Fibroblast of mammary gland (primary cell): ENCODE results near the gene RNF175.

Source experiments
- DNase-seq: peaks from one replicate; pipeline ENCODE4 v3.0.0-alpha.2; 2010; ENCODE audit warnings: low read depth
- H3K4me3 ChIP-seq: 2 replicates; pipeline ENCODE4 v1.5.1; 2011; ENCODE audit warnings: low read depth, mild to moderate bottlenecking, low read length, moderate library complexity; ENCODE audit not compliant: control insufficient read depth
- TF ChIP-seq, protein P1 (sequence below): conservative IDR thresholded peaks from 2 replicates; pipeline ENCODE4 v1.5.1; 2011; ENCODE audit warnings: low read depth, low read length, inconsistent platforms; ENCODE audit not compliant: control insufficient read depth, insufficient read depth

RNF175 gene

DNA sequence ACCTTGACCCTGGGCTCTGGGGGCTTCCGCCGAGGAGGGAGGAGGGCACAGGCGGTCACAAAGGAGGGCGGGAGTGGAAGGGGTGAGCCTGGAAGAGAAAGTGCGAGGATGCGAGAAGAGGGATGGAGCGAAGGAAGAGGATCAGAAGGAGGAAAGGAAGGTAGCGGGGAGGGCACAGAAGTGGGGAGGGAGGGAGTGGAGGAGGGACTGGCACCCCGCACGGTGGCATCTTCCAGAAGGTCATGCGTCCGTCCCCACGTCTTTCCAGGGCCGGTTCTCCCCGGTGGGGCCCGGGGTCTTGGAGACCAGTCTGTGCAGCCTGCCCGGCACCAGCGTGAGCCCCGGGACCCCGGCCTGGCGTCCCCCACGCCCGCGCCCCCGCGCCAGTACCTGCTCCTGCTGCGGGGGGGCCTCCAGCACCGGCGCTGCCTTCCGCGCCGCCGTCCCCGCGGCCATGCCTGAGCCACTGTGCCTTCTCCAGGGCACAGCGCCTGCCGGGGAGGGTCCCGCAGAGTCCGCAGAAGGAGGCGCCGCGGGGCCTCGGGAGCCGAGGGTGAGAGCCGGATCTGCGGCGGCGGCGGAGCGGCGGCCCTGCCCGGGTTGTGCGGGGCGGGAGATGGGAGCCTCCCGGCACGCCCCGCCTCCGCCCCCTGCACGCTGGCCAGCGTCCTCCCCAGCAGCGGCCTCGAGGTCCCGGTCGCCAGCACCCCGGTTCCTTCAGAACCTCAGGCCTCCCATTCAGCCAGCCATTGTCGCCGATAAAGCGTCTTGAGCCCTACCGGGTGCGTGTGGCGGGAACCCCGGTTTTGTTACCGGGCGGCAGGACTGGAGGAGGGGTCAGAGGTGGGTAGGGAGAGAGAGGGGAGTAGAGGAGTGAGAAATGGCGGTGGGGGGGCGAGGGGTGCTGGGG, at the start of gene RNF175:
Gene RNF175 (minus strand): TSS at position 618 of the 910 bp plus-strand sequence. CDS start 162 bp downstream, at position 456.
- H3K4me3 ChIP-seq: peak within 1 kb of the TSS; percentile 35
- DNase-seq: no peak
- TF ChIP-seq, protein P1, sequence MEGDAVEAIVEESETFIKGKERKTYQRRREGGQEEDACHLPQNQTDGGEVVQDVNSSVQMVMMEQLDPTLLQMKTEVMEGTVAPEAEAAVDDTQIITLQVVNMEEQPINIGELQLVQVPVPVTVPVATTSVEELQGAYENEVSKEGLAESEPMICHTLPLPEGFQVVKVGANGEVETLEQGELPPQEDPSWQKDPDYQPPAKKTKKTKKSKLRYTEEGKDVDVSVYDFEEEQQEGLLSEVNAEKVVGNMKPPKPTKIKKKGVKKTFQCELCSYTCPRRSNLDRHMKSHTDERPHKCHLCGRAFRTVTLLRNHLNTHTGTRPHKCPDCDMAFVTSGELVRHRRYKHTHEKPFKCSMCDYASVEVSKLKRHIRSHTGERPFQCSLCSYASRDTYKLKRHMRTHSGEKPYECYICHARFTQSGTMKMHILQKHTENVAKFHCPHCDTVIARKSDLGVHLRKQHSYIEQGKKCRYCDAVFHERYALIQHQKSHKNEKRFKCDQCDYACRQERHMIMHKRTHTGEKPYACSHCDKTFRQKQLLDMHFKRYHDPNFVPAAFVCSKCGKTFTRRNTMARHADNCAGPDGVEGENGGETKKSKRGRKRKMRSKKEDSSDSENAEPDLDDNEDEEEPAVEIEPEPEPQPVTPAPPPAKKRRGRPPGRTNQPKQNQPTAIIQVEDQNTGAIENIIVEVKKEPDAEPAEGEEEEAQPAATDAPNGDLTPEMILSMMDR: no peak

DNA sequence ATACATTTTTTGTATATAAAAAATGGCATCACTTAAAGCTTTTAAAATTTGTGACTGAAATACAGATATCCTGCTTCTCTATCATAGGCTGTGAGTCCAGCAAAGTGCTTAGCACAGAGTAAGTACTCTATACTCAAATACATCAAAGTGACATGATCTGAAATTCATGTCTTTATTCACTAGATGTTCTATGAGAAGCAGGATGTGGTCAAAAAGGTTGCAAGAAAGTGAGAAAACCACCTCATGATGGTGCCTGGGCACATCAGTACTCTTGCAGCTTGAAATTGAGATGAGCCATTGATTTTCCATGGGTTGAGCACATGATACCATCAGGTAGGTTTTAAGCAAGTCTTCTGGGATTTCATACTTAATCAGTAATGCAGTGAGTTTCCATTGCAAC, 49.5 kb upstream of the RNF175 start:
- DNase-seq: no peak
- TF ChIP-seq, protein P1: no peak
- H3K4me3 ChIP-seq: no peak overlapping the region

DNA sequence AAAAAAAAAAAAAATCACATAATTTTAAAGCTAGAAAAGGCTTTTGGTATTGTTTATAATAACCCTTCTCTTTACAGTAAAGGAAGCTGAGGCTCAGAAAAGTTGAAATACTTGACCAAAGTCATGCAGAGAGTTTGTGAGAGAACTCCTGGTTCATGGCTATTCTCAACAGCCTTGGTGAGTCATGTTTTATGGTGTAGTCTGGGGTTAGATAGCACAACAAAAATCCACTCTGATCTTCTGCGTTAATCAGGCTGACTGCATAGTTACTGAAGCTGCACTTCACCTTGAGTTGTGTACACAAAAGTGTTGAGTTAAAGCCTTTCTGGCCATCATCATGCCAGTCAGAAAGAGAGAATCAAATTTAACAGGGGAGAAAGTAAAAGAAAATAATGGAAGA, 48.4 kb upstream of the RNF175 start:
- H3K4me3 ChIP-seq: no peak overlapping the region
- no peak for DNase-seq
- TF ChIP-seq, protein P1: no peak

DNA sequence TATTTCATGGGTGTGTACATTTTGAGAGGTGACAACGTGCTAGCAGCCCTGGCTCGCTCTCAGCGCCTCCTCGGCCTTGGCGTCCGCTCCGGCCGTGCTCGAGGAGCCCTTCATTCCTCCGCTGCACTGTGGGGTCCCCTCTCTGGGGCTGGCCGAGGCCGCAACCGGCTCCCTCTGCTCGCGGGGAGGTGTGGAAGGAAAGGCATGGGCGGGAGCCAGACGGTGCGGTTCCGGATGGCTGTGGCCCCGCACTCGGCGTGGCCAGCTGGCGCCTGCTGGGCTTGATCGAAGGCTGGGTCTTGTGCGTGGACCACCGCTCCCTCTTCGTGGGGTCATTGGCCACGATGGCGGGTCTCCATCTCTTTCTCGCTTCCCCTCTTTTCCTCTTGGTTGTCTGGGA, 46.2 kb upstream of the RNF175 start:
- TF ChIP-seq, protein P1: no peak
- H3K4me3 ChIP-seq: no peak overlapping the region
- no peak for DNase-seq

DNA sequence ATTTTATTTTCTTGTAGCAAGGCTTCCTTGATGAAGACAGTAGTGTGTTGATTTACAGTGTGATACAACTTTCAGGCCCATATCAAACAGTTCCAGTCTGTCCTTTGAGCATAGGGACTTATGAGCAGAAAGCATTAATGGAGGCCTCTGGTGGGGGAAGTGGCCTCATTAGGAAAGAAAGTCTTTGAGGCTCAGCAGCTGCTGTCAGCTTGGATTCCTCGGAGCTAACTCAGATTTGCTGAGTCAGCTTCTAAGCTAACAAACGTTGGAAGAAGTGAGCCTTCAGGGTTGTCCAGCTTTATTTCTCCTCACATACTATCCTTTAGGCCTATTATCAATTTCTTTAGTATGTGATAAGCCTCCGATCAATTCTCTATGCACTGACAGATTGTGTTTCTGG, 44.9 kb upstream of the RNF175 start:
- H3K4me3 ChIP-seq: no peak overlapping the region
- TF ChIP-seq, protein P1: no peak
- DNase-seq: peak; percentile 32

DNA sequence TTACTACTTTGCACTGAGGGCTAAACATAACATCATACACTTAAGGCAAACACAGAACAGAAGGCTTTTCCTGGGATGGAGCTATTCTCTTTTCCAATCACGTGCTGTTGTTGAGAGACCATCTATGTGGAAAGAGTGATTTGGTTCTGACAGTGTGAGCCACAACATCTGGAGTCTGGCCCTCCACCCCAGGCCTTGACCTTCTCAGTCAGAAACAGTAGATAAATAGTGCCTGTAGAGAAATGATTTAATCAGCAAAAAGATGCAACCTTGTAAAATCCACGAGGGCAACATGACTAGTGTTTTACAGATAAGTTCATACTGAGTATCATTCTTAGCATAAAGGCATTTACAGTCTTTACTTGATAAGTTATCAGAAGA, 39.9 kb upstream of the RNF175 start:
- no peak overlapping the region for H3K4me3 ChIP-seq
- TF ChIP-seq, protein P1: no peak
- peak; percentile 86 for DNase-seq
